HUDEP-2 (cell line): ENCODE results near the gene PLS3.
"Not testable (repeated sequence)": the region's sequence is repeated elsewhere in the genome, so short reads cannot be mapped to it uniquely, and the experiment has no call there.

ENCODE experiments used
- DNase-seq, 76 experiments: peaks; one replicate each; lab custom pipeline; 2025; ENCODE audit not compliant: unreplicated experiment in 76 of 76; lab: John Stamatoyannopoulos, UW

PLS3 gene

GRCh38 chrX:115560978-115561604, at the start of gene PLS3:
TSS of gene PLS3 (plus strand) at chrX:115561174. CDS start at chrX:115610251, 49,077 bp downstream.
- DNase-seq: peak in 3 of 76 experiments; percentile 0 to 37 (median 0)

DNA sequence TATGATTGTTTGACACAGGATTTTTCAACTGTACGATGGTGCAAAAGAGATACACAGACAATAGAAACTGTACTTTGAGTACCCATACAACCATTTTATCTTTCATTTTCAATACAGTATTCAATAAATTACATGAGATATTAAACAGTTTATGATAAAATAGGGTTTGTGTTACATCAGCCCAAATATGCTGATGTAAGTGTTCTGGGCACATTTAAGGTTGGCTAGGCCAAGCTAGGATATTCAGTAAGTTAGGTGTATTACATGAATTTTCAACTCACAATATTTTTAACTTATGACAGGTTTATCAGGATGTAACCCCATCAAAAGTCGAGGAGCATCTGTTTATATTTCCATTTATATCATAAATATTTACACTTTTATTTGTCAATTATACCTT, 42.9 kb upstream of the PLS3 start:
- no peak for DNase-seq

DNA sequence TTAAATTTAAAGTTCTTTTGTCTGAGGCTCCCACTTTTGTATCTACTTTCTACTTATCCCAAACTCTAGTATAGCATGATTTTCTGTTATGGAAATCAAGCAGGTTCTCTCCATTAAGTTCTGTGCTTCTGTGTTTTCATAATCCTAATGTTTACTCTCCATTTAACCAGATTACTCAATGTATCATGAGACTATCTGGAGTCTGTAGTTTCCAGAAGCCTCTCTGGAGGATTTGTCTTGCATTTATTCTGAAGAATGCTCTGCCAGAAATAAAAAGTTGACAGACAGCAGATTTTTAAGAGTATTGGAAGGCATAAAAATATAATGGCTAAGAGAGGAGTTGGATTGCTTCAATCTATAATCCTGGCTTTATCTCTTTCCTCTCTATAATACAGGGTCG, 39.2 kb upstream of the PLS3 start:
- DNase-seq: no peak

DNA sequence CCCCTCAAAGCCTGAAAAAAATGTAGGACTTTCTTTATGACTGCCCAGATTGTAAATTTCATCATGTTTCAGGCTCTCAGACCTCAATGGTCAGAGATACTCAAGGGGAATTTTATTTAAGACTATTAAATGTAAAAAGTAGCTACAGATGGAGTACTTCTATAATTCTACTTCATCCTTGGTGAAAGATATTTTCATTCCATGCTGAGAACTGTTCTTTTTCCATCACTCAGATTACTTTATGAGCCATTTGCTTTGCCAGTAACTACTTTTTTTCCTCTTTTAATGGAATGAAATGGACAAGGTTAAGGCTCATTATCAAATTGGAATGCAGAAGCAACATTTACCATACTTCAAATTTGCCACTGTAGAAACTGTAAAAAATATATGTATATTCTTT, 38.0 kb upstream of the PLS3 start:
- no peak for DNase-seq

DNA sequence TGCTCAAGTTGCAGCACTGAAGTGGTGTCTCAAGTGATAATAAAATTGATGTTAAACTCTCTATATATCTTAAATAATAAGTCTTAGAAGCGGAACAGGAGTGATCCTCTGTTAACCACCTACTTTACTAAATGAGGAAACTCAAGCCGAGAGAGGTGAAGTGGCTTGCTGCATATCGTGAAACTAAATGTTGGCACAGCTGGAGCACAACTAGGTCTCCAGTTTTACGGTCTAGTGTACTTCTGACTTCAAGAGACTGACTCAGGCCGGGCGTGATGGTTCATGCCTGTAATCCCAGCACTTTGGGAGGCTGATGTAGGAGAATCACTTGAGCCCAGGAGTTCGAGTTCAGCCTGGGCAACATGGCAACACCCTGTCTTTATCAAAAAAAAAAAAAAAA, 35.5 kb upstream of the PLS3 start:
- no peak for DNase-seq

GRCh38 chrX:115531818-115532403, 29.1 kb upstream of the PLS3 start:
- no peak for DNase-seq

- no peak for DNase-seq
Measured at GRCh38 chrX:115533485-115533884, 27.5 kb upstream of the PLS3 start.

GRCh38 chrX:115534383-115534782, 26.6 kb upstream of the PLS3 start:
- no peak for DNase-seq

GRCh38 chrX:115535421-115535820, 25.6 kb upstream of the PLS3 start:
- DNase-seq: no peak

- DNase-seq: no peak
Measured at GRCh38 chrX:115535844-115536243, 25.1 kb upstream of the PLS3 start.

DNA sequence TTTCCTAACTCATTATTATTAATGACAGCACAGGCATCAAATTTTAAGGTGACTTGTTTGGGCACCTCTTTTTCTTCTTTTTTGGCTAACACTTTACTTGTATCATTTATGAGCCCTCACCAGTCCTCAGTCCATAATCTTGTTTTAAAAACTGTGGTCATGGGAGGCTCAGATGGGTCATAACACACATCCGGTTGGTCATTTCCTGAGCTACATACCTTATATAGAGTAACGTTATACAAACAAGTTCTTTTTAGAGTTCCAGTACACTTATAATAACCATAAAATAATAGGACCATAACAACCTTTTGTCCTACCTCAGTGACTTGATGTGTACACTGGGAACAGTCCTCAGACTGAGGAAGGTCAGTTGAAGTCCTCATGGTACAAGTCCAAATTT, 21.1 kb upstream of the PLS3 start:
- DNase-seq: no peak

DNA sequence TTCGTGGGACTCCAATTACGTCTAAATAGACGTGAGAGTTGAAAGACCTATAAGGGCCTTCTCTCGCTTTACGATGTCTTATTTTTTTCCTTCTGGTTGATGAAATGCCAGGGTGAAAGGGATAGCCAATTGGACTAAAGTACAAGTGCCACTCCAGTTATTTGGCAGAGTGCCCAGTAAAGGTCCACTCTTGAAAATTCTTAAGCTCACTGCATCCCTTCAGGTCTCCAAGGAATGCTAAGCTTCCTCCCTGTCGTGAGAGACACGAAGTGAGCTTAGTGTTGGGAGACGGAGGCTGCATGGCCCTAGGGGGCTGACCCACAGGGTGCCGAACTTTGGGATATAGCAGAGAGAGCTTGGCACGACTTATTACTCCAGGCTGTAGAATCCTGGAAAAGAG, 19.9 kb upstream of the PLS3 start:
- not testable (repeated sequence) for DNase-seq

DNA sequence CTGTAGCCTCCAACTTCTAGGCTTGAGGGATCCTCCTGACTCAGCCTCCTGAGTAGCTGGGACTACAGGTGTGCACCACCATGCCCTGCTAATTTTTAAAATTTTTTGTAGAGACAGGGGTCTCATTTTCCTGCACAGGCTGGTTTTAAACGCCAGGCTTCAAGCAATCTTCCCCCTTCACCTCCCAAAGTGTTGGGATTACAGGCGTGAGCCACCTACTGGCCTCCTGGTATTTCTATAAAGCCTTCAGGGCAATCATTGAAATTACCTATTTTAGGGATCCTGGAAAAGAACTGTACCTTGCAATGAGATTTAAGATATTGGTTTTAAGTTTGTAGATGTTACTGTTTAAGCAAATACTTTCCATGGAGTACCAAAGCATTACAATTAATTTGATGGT, 13.5 kb upstream of the PLS3 start:
- DNase-seq: no peak

DNA sequence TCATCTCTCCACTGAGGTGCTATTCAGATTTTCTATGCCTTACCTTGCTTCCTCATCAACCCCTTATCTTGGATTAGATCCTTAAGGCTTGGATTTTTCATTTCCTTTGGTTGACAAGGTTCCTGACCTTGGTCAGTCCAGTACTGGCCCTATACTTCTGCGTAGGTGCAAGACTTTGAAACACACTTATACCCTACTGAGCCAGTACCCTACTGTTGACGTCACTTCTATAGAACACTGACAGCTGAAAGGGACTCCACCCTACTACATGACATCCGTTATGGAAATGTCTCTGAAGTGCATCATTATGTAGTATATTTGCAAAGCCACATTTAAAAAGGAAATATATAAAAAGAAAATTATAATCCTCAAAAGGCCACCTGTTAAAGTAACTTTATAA, 12.0 kb upstream of the PLS3 start:
- DNase-seq: no peak

- no peak for DNase-seq
Measured at GRCh38 chrX:115553171-115553570, 7.8 kb upstream of the PLS3 start.

DNA sequence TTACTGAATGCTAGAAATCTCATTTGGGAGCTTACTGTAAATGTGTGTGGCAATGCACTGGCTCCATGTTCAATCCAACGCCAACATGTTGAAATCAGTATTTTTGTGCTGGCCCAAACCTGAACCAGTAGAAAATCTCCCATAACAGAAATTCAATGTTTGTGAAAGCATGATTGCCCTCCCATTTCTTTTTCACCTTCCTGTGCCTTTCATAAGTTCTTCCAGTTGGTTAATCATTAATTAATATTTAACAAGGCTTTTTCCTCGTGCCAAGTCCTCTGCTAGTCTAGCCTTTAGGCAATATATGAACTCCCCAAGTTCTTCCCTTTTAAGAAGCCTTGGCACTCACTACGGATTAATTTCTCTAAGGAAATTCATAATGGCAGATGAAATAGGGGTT, 1.3 kb upstream of the PLS3 start:
- DNase-seq: no peak

GRCh38 chrX:115560211-115560977, 580 bp upstream of the PLS3 start:
- DNase-seq: no peak

DNA sequence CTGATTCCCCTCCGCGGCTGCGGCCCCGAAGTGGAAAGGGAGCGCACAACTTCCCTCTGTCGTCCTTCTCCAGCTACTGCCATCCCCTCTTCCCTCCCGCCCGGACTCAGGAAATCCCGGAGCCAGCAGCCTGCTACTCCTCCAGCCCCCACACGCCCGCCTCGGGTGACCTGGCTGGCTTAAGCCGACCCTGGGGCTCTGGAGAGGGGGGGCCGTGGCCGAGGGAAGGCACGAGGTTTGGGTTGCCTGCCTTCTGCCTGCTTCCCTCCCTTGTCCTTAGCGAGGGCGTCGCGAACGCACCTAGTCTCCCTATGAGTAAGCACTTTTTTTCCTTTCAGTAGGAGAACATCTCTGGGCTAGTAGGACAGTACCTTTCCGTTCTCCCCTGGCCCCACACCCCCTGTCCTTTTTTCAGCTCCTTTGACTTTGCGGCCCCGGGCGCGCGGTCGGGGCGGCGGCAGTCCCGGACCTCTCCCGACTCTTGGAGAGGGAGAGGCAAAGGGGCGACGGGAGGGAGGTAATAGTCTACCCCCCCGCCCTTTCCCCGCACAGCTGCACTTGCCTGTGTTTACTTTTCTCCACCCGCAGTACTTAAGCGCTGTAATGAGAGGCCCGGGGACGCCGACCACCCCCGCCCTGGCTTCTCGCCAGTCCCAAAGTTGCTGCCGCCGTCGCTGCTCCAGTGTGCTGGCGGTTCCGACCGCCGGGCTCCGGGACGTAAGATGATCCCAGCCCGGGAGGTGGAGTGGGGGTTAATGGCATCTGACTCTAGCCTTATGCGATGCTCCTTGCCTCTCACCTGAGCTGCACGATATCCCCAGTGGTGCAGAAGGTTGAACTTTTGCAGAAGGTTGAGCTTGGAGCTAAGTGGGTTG, 868 bp downstream of the PLS3 start:
- DNase-seq: no peak

- DNase-seq: no peak
Measured at GRCh38 chrX:115562480-115562847, 1.5 kb downstream of the PLS3 start.

- no peak for DNase-seq
Measured at GRCh38 chrX:115563633-115564162, 2.7 kb downstream of the PLS3 start.

DNA sequence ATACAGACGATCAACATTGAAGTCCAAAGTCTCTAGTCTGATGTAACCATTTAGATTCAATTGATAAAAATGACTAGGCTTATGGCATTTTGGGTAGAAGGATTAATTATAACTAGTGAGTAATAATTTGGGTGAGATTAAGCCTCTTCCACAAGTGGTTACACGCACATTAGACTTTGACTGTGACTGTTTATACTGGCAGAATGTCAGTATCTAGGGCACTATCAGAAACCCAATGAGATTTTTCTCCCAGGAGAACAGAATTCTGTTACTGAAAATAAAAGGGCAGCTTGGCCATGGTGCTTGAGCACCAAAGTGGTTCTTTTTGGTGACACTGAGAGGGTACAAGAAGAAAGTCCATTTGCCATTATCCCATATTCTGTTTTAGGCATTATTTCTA, 3.3 kb downstream of the PLS3 start:
- no peak for DNase-seq
